ENCODE results near the gene NSG1. TPM values are rescaled to one million over a fixed set of nuclear protein-coding genes. Genes with fewer than 3 reads are reported as not detected.

Gene NSG1
- total RNA-seq, 1 donor from 2014 or later, result not detected

GRCh38 chr4:4428966-4429875, 42.3 kb downstream of the NSG1 start:
- CTCF ChIA-PET, result no interaction called here
- peaks cover 66% of the 10 kb centered on the region for H3K36me3 Mint-ChIP-seq (ENCODE audit: low read depth)
- H3K27me3 Mint-ChIP-seq, result no peaks in the 10 kb centered on the region
- ATAC-seq (ENCODE audit: low read depth), result no peak
- POLR2A ChIA-PET, result interaction anchor here (0.6 kb wide), 1 partner anchor 515 kb away, joined by 3 read pairs; no protein-coding TSS in a partner anchor
- no peak overlapping the region for H3K27ac Mint-ChIP-seq
- H3K4me1 Mint-ChIP-seq, result no peaks in the 10 kb centered on the region
- no peak for TF ChIP-seq CTCF (IDR thresholded peaks at IDR 0.05)
- no peak for DNase-seq
- no peaks in the 10 kb centered on the region for H3K9me3 Mint-ChIP-seq
- H3K4me3 Mint-ChIP-seq, result no peak overlapping the region
- intact Hi-C loops (cut with micrococcal nuclease), result no loop called here

GRCh38 chr4:4430492-4431195, 43.7 kb downstream of the NSG1 start:
- Mint-ChIP-seq H3K27me3 (no peaks in the 10 kb centered on the region), H3K9me3 (no peaks in the 10 kb centered on the region), H3K4me1 (no peaks in the 10 kb centered on the region), H3K4me3 (no peak overlapping the region), H3K27ac (no peak overlapping the region), H3K36me3 (ENCODE audit: low read depth) (peaks cover 65% of the 10 kb centered on the region)
- DNase-seq, result no peak
- intact Hi-C loops (cut with micrococcal nuclease), result loop anchor here (5.0 kb wide), 1 partner anchor 183 kb away; the partner anchor contains the start of gene TMEM128
- no peak for TF ChIP-seq CTCF (IDR thresholded peaks at IDR 0.05)
- peak; percentile 37 for ATAC-seq (ENCODE audit: low read depth)
- ChIA-PET POLR2A (no interaction called here), CTCF (interaction anchor here (1.0 to 2.5 kb wide), 2 partner anchors 80 to 170 kb away, joined by 3 to 5 read pairs; no protein-coding TSS in a partner anchor)

GRCh38 chr4:4432341-4433125, 45.6 kb downstream of the NSG1 start:
- no peaks in the 10 kb centered on the region for H3K27me3 Mint-ChIP-seq
- H3K4me3 Mint-ChIP-seq, result no peak overlapping the region
- intact Hi-C loops (cut with micrococcal nuclease), result loop anchor here (5.0 kb wide), 1 partner anchor 185 kb away; the partner anchor contains the start of gene TMEM128

GRCh38 chr4:4433941-4434340, 47.0 kb downstream of the NSG1 start:
- no peaks in the 10 kb centered on the region for H3K9me3 Mint-ChIP-seq
- CTCF ChIA-PET, result no interaction called here
- H3K4me3 Mint-ChIP-seq, result no peak overlapping the region
- DNase-seq (no peak), ATAC-seq (ENCODE audit: low read depth) (no peak)
- TF ChIP-seq CTCF (IDR thresholded peaks at IDR 0.05), result no peak
- H3K36me3 Mint-ChIP-seq (ENCODE audit: low read depth), result peaks cover 64% of the 10 kb centered on the region
- no peaks in the 10 kb centered on the region for H3K27me3 Mint-ChIP-seq
- intact Hi-C loops (cut with micrococcal nuclease), result loop anchor here (5.0 kb wide), 1 partner anchor 187 kb away; the partner anchor contains the start of gene TMEM128
- no peaks in the 10 kb centered on the region for H3K4me1 Mint-ChIP-seq
- no peak overlapping the region for H3K27ac Mint-ChIP-seq
- POLR2A ChIA-PET, result no interaction called here

More at GRCh38 chr4:4432341-4433125, 45.6 kb downstream of the NSG1 start:
- ChIA-PET POLR2A (interaction anchor here (0.6 kb wide), 1 partner anchor 96 kb away, joined by 4 read pairs; no protein-coding TSS in a partner anchor), CTCF (interaction anchor here (2.5 kb wide), 1 partner anchor 172 kb away, joined by 5 read pairs; no protein-coding TSS in a partner anchor)
- DNase-seq, result no peak
- Mint-ChIP-seq H3K4me1 (no peaks in the 10 kb centered on the region), H3K9me3 (no peaks in the 10 kb centered on the region), H3K27ac (no peak overlapping the region), H3K36me3 (ENCODE audit: low read depth) (peaks cover 63% of the 10 kb centered on the region)
- TF ChIP-seq CTCF (IDR thresholded peaks at IDR 0.05), result no peak
- no peak for ATAC-seq (ENCODE audit: low read depth)
